ENCODE measurements around the gene WRAP73.
A peak's percentile ranks its signal among the peaks of the same experiment; 100 is the strongest.

Gene WRAP73

GRCh38 chr1:3681898-3682806 is 32.2 kb upstream of the WRAP73 start:
- no peak for DNase-seq (ENCODE audit: low read depth, low spot score)

GRCh38 chr1:3681231-3681897 is 31.5 kb upstream of the WRAP73 start:
- DNase-seq (ENCODE audit: low read depth, low spot score), result no peak

- no peak for DNase-seq (ENCODE audit: low read depth, low spot score)
Measured at GRCh38 chr1:3680488-3681230, 30.8 kb upstream of the WRAP73 start.

GRCh38 chr1:3679799-3680453 is 30.0 kb upstream of the WRAP73 start:
- DNase-seq (ENCODE audit: low read depth, low spot score), result no peak

- no peak for DNase-seq (ENCODE audit: low read depth, low spot score)
Measured at GRCh38 chr1:3679098-3679555, 29.2 kb upstream of the WRAP73 start.

- no peak for DNase-seq (ENCODE audit: low read depth, low spot score)
Measured at GRCh38 chr1:3678361-3679097, 28.6 kb upstream of the WRAP73 start.

GRCh38 chr1:3677484-3677883 is 27.6 kb upstream of the WRAP73 start:
- no peak for DNase-seq (ENCODE audit: low read depth, low spot score)

- DNase-seq (ENCODE audit: low read depth, low spot score), result no peak
Measured at GRCh38 chr1:3676581-3677470, 26.9 kb upstream of the WRAP73 start.

GRCh38 chr1:3675436-3675835 is 25.5 kb upstream of the WRAP73 start:
- no peak for DNase-seq (ENCODE audit: low read depth, low spot score)

GRCh38 chr1:3674100-3675094 is 24.5 kb upstream of the WRAP73 start:
- peak; percentile 16 for DNase-seq (ENCODE audit: low read depth, low spot score)

- no peak for DNase-seq (ENCODE audit: low read depth, low spot score)
Measured at GRCh38 chr1:3673381-3674099, 23.6 kb upstream of the WRAP73 start.

GRCh38 chr1:3672971-3673361 is 23.1 kb upstream of the WRAP73 start:
- no peak for DNase-seq (ENCODE audit: low read depth, low spot score)

- DNase-seq (ENCODE audit: low read depth, low spot score), result no peak
Measured at GRCh38 chr1:3672231-3672970, 22.5 kb upstream of the WRAP73 start.

GRCh38 chr1:3671371-3672180 is 21.7 kb upstream of the WRAP73 start:
- no peak for DNase-seq (ENCODE audit: low read depth, low spot score)

- DNase-seq (ENCODE audit: low read depth, low spot score), result no peak
Measured at GRCh38 chr1:3670823-3671265, 20.9 kb upstream of the WRAP73 start.

GRCh38 chr1:3669971-3670431 is 20.1 kb upstream of the WRAP73 start:
- DNase-seq (ENCODE audit: low read depth, low spot score), result no peak
